RWPE2 (cell line): ENCODE measurements around the gene C6orf141.
A peak's percentile ranks its signal among the peaks of the same experiment; 100 is the strongest.

ENCODE experiments used
- ATAC-seq: fragments of 200-7000 bp; cut with Tn5 transposase; 3 replicates; pipeline ENCODE4 v1.9.1; 2021; ENCODE audit warnings: low read depth
- DNase-seq: peaks from one replicate; pipeline ENCODE4 v3.0.0-alpha.2; 2020; ENCODE audit warnings: low spot score
- H3K27ac ChIP-seq: fragments of 450-650 bp; 2 replicates; pipeline ENCODE4 v1.5.1; 2017; ENCODE audit warnings: mild to moderate bottlenecking; ENCODE audit not compliant: poor library complexity, severe bottlenecking
- H3K27me3 ChIP-seq: fragments of 250-450 bp; sonication (Bioruptor Pico); 2 replicates; pipeline ENCODE4 v1.5.1; 2021; ENCODE audit warnings: mild to moderate bottlenecking, moderate library complexity; ENCODE audit not compliant: insufficient read depth, poor library complexity, severe bottlenecking
- H3K36me3 ChIP-seq: fragments of 250-450 bp; sonication (Bioruptor Pico); 2 replicates; pipeline ENCODE4 v1.5.1; 2020; ENCODE audit warnings: low read depth, mild to moderate bottlenecking, moderate library complexity
- H3K4me1 ChIP-seq: fragments of 250-450 bp; sonication (Bioruptor Pico); 2 replicates; pipeline ENCODE4 v1.5.1; 2021; ENCODE audit warnings: mild to moderate bottlenecking, moderate library complexity; ENCODE audit not compliant: insufficient read depth, poor library complexity, severe bottlenecking
- H3K4me3 ChIP-seq: fragments of 250-450 bp; sonication (Bioruptor Pico); 2 replicates; pipeline ENCODE4 v1.5.1; 2021; ENCODE audit warnings: mild to moderate bottlenecking, moderate library complexity; ENCODE audit not compliant: severe bottlenecking
- H3K9me3 ChIP-seq: fragments of 250-450 bp; sonication (Bioruptor Pico); 2 replicates; pipeline ENCODE4 v1.5.1; 2021; ENCODE audit warnings: mild to moderate bottlenecking, moderate library complexity; ENCODE audit not compliant: severe bottlenecking
- CTCF ChIP-seq: fragments of 450-650 bp; IDR thresholded peaks from one replicate; pipeline ENCODE4 v1.5.1; 2017; ENCODE audit warnings: mild to moderate bottlenecking, moderate library complexity; ENCODE audit not compliant: poor library complexity, severe bottlenecking

The C6orf141 gene

GRCh38 chr6:49539102-49539501, 11.4 kb upstream of the C6orf141 start:
- no peak overlapping the region for H3K4me3 ChIP-seq
- H3K27ac ChIP-seq = peak overlapping the region; percentile 94

GRCh38 chr6:49540614-49541013, 9.9 kb upstream of the C6orf141 start:
- no peaks in the 10 kb centered on the region for H3K9me3 ChIP-seq
- no peaks in the 10 kb centered on the region for H3K36me3 ChIP-seq
- no peak for DNase-seq
- no peak for ATAC-seq
- no peak for TF ChIP-seq CTCF
- H3K4me3 ChIP-seq = no peak overlapping the region
- peaks cover 26% of the 10 kb centered on the region for H3K4me1 ChIP-seq
- peak overlapping the region; percentile 94 for H3K27ac ChIP-seq
- no peaks in the 10 kb centered on the region for H3K27me3 ChIP-seq

More at GRCh38 chr6:49539102-49539501, 11.4 kb upstream of the C6orf141 start:
- H3K27me3 ChIP-seq = no peaks in the 10 kb centered on the region
- no peak for TF ChIP-seq CTCF
- no peak for ATAC-seq
- H3K4me1 ChIP-seq = peaks cover 26% of the 10 kb centered on the region
- no peaks in the 10 kb centered on the region for H3K9me3 ChIP-seq
- no peaks in the 10 kb centered on the region for H3K36me3 ChIP-seq
- DNase-seq = no peak

GRCh38 chr6:49541210-49541724, 9.2 kb upstream of the C6orf141 start:
- no peaks in the 10 kb centered on the region for H3K36me3 ChIP-seq
- no peak for TF ChIP-seq CTCF
- no peaks in the 10 kb centered on the region for H3K9me3 ChIP-seq
- DNase-seq (no peak), ATAC-seq (peak; percentile 90)
- peak overlapping the region; percentile 94 for H3K27ac ChIP-seq
- H3K4me1 ChIP-seq = peaks cover 26% of the 10 kb centered on the region
- H3K27me3 ChIP-seq = no peaks in the 10 kb centered on the region
- no peak overlapping the region for H3K4me3 ChIP-seq

- H3K27ac ChIP-seq = peak overlapping the region; percentile 94
- ATAC-seq = peak; percentile 73
Measured at GRCh38 chr6:49541936-49542335, 8.5 kb upstream of the C6orf141 start.

More at GRCh38 chr6:49541936-49542335, 8.5 kb upstream of the C6orf141 start:
- no peaks in the 10 kb centered on the region for H3K9me3 ChIP-seq
- DNase-seq = no peak
- TF ChIP-seq CTCF = no peak
- H3K27me3 ChIP-seq = no peaks in the 10 kb centered on the region
- peaks cover 22% of the 10 kb centered on the region for H3K4me1 ChIP-seq
- H3K36me3 ChIP-seq = no peaks in the 10 kb centered on the region
- no peak overlapping the region for H3K4me3 ChIP-seq
